ENCODE results near the gene GTF2IRD1. TPM values are rescaled to one million over a fixed set of nuclear protein-coding genes. Genes with fewer than 3 reads are reported as not detected.
A peak's percentile ranks its signal among the peaks of the same experiment; 100 is the strongest.

GTF2IRD1 gene
- total RNA-seq, 1 experiment from 2014 or later, result 42.9 TPM

GRCh38 chr7:74457007-74457406 lies 3.3 kb downstream of the GTF2IRD1 start:
- H3K9me3 Mint-ChIP-seq, result no peaks in the 10 kb centered on the region
- no peaks in the 10 kb centered on the region for H3K36me3 Mint-ChIP-seq
- ATAC-seq, result no peak
- TF ChIP-seq TEAD4 (CRISPR knock-in tag; IDR thresholded peaks at IDR 0.05), result no peak
- TF ChIP-seq ZNF121 (CRISPR knock-in tag; IDR thresholded peaks at IDR 0.05), result peak; percentile 88
- CTCF ChIA-PET, result interaction anchor here (0.7 kb wide), 1 partner anchor 128 kb away, joined by 3 read pairs; no protein-coding TSS in a partner anchor
- POLR2A ChIA-PET, result no interaction called here
- H3K27ac Mint-ChIP-seq, result peak overlapping the region; percentile 69; the same call in 1 of the 2 replicates
- peaks cover 13% of the 10 kb centered on the region for H3K4me1 Mint-ChIP-seq
- no peaks in the 10 kb centered on the region for H3K27me3 Mint-ChIP-seq (ENCODE audit: low read depth)
- no peak overlapping the region for H3K4me3 Mint-ChIP-seq
- DNase-seq (ENCODE audit: low spot score), result no peak

DNA sequence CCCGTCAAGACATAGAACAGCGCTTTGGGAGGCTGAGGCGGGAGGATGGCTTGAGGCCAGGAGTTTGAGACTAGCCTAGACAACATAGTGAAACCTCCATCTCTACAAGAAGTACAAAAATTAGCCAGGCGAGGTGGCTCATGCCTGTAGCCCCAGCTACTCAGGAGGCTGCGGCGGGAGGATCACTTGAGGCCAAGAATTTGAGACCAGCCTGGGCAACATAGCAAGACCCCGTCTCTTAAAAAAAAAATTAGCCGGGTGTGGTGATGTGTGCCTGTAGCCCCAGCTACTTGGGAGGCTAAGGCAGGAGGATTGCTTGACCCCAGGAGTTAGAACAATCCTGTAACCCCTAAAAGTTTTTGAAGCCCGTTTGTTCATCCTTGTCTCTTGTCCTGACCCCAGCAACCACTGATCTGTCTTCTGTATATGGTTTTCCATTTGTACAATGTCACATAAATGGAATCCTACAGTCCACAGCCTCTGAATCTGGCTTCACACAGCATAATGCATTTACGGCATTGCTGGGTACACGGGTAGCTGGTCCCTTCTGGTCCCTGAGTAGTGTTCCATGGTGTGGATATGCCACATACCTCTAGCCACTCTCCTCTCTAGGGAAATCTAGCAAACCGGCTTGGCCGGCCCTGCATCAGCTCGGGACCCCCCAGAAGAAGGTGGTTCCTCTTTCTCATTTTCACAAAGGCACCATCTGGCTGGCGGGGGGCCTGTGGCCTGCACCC lies 8.4 kb downstream of the GTF2IRD1 start:
- H3K27ac Mint-ChIP-seq, result no peak overlapping the region

GRCh38 chr7:74462707-74463100 lies 9.0 kb downstream of the GTF2IRD1 start:
- ChIA-PET CTCF (no interaction called here), POLR2A (no interaction called here)
- TF ChIP-seq NR1H2 (CRISPR knock-in tag; IDR thresholded peaks at IDR 0.05) (no peak), TEAD4 (CRISPR knock-in tag; IDR thresholded peaks at IDR 0.05) (no peak), FOXK1 (CRISPR knock-in tag; IDR thresholded peaks at IDR 0.05) (no peak), MYBL2 (CRISPR knock-in tag; IDR thresholded peaks at IDR 0.05) (no peak), MAX (CRISPR knock-in tag; IDR thresholded peaks at IDR 0.05) (no peak), USF1 (CRISPR knock-in tag; IDR thresholded peaks at IDR 0.05) (no peak), EMX1 (CRISPR knock-in tag; IDR thresholded peaks at IDR 0.05) (no peak), NR2C2 (CRISPR knock-in tag; IDR thresholded peaks at IDR 0.05) (no peak), NR3C1 (CRISPR knock-in tag; conservative IDR thresholded peaks at IDR 0.05; ENCODE audit: low read depth) (no peak)
- TF ChIP-seq, protein P1, sequence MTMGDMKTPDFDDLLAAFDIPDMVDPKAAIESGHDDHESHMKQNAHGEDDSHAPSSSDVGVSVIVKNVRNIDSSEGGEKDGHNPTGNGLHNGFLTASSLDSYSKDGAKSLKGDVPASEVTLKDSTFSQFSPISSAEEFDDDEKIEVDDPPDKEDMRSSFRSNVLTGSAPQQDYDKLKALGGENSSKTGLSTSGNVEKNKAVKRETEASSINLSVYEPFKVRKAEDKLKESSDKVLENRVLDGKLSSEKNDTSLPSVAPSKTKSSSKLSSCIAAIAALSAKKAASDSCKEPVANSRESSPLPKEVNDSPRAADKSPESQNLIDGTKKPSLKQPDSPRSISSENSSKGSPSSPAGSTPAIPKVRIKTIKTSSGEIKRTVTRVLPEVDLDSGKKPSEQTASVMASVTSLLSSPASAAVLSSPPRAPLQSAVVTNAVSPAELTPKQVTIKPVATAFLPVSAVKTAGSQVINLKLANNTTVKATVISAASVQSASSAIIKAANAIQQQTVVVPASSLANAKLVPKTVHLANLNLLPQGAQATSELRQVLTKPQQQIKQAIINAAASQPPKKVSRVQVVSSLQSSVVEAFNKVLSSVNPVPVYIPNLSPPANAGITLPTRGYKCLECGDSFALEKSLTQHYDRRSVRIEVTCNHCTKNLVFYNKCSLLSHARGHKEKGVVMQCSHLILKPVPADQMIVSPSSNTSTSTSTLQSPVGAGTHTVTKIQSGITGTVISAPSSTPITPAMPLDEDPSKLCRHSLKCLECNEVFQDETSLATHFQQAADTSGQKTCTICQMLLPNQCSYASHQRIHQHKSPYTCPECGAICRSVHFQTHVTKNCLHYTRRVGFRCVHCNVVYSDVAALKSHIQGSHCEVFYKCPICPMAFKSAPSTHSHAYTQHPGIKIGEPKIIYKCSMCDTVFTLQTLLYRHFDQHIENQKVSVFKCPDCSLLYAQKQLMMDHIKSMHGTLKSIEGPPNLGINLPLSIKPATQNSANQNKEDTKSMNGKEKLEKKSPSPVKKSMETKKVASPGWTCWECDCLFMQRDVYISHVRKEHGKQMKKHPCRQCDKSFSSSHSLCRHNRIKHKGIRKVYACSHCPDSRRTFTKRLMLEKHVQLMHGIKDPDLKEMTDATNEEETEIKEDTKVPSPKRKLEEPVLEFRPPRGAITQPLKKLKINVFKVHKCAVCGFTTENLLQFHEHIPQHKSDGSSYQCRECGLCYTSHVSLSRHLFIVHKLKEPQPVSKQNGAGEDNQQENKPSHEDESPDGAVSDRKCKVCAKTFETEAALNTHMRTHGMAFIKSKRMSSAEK (CRISPR knock-in tag; IDR thresholded peaks at IDR 0.05; ENCODE audit: borderline replicate concordance), result no peak

More for the DNA sequence above, 8.4 kb downstream of the GTF2IRD1 start:
- H3K27me3 Mint-ChIP-seq (ENCODE audit: low read depth), result no peaks in the 10 kb centered on the region
- ChIA-PET CTCF (no interaction called here), POLR2A (no interaction called here)
- H3K4me3 Mint-ChIP-seq, result no peak overlapping the region
- no peaks in the 10 kb centered on the region for H3K4me1 Mint-ChIP-seq
- DNase-seq (ENCODE audit: low spot score) (no peak), ATAC-seq (no peak)
- no peaks in the 10 kb centered on the region for H3K9me3 Mint-ChIP-seq
- H3K36me3 Mint-ChIP-seq, result no peaks in the 10 kb centered on the region
- TF ChIP-seq, protein P2, sequence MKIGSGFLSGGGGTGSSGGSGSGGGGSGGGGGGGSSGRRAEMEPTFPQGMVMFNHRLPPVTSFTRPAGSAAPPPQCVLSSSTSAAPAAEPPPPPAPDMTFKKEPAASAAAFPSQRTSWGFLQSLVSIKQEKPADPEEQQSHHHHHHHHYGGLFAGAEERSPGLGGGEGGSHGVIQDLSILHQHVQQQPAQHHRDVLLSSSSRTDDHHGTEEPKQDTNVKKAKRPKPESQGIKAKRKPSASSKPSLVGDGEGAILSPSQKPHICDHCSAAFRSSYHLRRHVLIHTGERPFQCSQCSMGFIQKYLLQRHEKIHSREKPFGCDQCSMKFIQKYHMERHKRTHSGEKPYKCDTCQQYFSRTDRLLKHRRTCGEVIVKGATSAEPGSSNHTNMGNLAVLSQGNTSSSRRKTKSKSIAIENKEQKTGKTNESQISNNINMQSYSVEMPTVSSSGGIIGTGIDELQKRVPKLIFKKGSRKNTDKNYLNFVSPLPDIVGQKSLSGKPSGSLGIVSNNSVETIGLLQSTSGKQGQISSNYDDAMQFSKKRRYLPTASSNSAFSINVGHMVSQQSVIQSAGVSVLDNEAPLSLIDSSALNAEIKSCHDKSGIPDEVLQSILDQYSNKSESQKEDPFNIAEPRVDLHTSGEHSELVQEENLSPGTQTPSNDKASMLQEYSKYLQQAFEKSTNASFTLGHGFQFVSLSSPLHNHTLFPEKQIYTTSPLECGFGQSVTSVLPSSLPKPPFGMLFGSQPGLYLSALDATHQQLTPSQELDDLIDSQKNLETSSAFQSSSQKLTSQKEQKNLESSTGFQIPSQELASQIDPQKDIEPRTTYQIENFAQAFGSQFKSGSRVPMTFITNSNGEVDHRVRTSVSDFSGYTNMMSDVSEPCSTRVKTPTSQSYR (CRISPR knock-in tag; IDR thresholded peaks at IDR 0.05), result no peak
- peak; percentile 73; the same call in 1 of the 2 replicates for TF ChIP-seq ZNF121 (CRISPR knock-in tag; IDR thresholded peaks at IDR 0.05)

More at GRCh38 chr7:74462707-74463100, 9.0 kb downstream of the GTF2IRD1 start:
- H3K27ac Mint-ChIP-seq, result no peak overlapping the region
- H3K36me3 Mint-ChIP-seq, result no peaks in the 10 kb centered on the region
- H3K4me3 Mint-ChIP-seq, result no peak overlapping the region
- ATAC-seq (no peak), DNase-seq (ENCODE audit: low spot score) (no peak)
- H3K9me3 Mint-ChIP-seq, result no peaks in the 10 kb centered on the region
- no peaks in the 10 kb centered on the region for H3K27me3 Mint-ChIP-seq (ENCODE audit: low read depth)
- H3K4me1 Mint-ChIP-seq, result no peaks in the 10 kb centered on the region
